Testis (tissue), 2 donors: ENCODE results near the gene NCS1.

Source experiments
- CTCF ChIP-seq, 3 experiments: fragments of 450-650 bp in 2 of 3; fragments of 200-600 bp in 1 of 3; sonication (generic) in 1 of 3; IDR thresholded peaks; one replicate each; pipeline ENCODE4 v1.5.1; 2016 to 2019; ENCODE audit warnings: antibody characterized with exemption in 3 of 3, mild to moderate bottlenecking in 2 of 3, moderate library complexity in 1 of 3
- POLR2A ChIP-seq: fragments of 450-650 bp; IDR thresholded peaks from one replicate; pipeline ENCODE4 v1.6.1; 2017; ENCODE audit warnings: antibody characterized with exemption, mild to moderate bottlenecking, moderate library complexity

- no peak for TF ChIP-seq CTCF (IDR thresholded peaks at IDR 0.05)
- TF ChIP-seq POLR2A: no peak
Measured at GRCh38 chr9:130183133-130183762, 11.0 kb downstream of the NCS1 start.
